HG02571 (cell line): ENCODE data around the gene CAPN11.

Experiments
- ATAC-seq: cut with Tn5 transposase; IDR thresholded peaks from one replicate; pipeline ENCODE4 v1.9.1; 2021; ENCODE audit warnings: mild to moderate bottlenecking, moderate library complexity; ENCODE audit not compliant: unreplicated experiment

Gene CAPN11

GRCh38 chr6:44158770-44159228 lies at the start of gene CAPN11:
TSS of gene CAPN11 (plus strand) at chr6:44158820. CDS start at chr6:44158849, 29 bp downstream.
- no peak for ATAC-seq

DNA sequence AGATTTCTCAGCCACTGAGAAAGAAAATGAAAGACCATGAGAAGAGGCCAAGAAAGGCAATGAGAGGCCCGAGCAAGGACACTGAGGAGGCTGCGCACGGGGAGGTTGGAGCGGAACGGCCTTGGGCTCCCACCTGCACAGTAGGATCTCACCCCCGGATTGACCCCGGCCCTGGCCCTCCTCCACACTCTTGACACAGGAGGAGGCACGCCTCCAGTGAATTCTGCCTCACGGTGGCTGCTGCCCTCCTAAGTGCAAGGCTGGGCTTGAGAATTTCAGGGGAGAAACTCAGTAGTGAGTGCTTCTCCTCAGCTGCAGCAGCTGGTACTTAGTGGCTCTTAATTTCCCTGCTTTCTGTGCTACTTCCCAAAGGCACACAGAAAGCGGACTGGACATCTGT lies 49.4 kb upstream of the CAPN11 start:
- no peak for ATAC-seq

DNA sequence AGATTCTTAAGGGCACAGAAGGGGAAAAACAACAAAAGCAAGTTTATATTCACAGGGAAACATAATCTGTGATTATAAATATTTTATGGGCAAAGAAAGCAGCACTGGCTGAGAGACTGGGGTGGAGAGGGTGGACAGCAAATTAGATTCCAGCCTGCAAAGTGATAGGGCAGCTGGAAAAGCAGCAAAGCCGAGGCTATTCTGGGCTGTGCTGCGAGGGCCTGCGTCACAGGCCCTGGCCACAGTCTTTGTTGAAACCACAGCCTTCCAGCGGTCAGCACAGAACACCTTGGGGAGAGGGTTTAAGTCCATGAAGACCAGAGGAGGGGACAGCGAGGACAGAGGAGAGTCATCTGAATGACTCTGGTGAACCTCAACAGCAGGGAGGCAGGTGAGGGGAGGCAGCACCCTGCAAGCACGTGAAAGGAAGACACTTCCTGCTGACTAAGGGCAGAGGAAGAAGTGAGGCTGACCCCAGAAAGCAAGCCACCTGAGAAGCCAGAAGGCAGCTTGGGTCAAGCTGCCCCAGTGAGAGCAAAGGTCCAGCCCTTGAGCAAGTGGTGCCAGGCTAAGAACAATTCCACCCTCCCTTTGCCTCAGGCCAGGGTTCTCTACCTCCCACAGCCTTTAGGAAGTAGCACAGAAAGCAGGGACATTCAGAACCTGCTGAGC lies 48.5 kb upstream of the CAPN11 start:
- no peak for ATAC-seq

- no peak for ATAC-seq
These were observed 47.7 kb upstream of the CAPN11 start for GRCh38 chr6:44110966-44111365.

GRCh38 chr6:44111434-44112417 lies 46.9 kb upstream of the CAPN11 start:
- no peak for ATAC-seq

GRCh38 chr6:44113414-44113813 lies 45.2 kb upstream of the CAPN11 start:
- ATAC-seq, result no peak

GRCh38 chr6:44115866-44116265 lies 42.8 kb upstream of the CAPN11 start:
- ATAC-seq, result no peak

GRCh38 chr6:44116641-44117382 lies 41.8 kb upstream of the CAPN11 start:
- no peak for ATAC-seq

DNA sequence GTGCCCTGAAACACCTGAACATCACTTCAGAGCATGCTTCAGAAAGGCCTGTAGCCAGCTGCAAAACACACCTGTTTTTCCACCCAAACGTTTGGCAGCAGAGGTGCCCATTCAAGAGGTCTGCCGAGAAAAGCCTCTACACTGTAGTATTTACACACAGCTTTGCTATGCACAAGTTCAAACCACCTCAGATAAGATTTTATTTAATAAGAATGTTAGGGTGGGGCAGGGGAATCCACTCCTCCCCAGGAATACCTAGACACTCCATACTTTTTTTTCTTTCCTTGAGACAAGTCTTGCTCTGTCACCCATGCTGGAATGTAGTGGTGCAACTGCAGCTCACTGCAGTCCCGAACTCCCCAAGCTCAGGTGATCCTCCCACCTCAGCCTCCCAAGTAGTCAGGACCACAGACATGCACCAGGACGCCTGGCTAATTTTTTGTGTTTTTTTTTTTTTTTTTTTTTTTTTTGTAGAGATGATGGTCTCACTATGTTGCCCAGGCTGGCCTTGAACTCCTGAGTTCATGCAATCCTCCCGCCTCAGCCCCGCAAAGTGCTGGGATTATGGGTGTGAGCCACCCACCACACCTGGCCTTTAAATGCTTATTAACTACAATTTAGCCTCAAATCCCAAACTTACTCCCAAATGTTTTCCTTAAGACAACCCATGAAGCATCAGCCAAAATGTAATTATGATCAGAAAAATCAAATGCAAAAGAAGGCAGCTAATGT lies 41.1 kb upstream of the CAPN11 start:
- no peak for ATAC-seq

DNA sequence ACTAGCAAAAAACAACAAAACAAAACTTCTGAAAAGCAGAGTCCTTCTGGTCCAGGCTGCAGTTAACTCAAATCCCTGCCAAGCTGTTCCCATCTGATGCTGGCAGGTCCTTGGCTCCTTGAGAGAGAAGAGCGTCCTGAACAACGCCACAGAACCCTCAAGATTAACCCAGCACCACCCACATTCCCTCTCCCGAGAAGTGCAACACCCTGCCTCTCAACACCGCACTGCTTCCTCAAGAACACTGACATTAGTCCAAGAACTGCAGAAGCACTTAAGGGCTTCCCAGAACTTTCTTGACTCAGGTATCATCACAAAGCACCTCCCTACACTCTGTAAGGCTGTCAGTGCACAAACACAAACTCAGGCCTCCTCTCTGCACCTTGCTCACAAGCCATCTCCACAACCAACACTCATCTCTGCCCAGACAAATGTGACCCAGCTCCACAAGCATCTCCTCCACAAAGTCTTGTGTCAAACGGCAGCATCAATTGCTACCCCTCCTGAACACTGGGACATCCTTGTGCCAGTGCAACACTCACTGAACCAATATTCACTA lies 38.8 kb upstream of the CAPN11 start:
- ATAC-seq, result no peak

DNA sequence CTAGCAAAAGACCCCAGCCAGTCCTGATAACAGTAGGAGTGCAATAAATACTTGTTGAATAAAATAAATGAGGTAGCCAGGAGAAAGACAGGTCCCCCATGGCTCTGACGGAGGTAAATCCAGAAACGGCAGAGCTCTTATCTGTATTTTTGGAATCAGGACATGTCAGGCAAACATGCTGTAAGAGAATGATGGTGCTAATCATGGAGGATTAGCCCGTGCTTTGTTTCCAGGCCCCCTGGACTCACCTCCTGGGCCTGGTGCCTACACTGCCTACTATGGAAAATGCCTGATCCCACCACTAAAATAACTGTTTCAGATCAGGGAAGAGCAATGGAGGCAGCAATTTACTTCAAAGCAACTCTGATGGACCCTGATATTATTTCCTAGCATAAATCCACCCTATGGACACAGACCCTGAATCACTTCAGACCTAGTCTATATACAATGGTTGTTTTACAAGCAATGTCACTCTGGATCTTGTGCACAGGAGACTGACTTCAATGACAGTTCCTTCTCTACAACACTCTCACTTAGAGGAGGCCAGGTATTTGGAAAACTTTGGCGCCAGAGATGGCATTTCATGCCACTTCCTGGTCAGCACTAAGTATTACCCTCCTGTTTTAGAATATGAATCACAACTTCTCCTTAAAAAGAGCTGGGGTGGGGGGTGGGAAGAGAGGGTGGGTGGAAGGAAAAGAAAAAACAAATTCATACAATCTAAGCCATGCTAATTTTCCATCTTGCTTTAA lies 37.8 kb upstream of the CAPN11 start:
- ATAC-seq, result no peak

DNA sequence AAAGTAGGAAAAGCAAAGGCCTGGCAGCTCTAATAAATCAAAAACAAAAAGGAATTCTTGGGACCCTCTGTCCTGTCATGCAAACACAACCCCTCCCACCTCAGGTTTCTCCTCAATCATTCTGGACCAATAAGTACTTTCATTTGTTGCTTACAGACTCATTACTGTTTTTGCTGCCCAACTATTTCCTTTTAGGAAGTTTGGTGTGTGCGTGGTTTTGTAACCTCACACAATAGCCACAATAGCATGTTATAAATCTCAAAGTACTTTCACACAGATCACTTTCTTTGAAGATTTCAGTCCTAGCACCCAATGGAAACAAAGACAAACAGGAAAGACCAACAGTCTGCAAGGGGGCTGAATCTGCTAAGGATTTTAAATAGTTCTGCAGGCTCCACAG lies 35.8 kb upstream of the CAPN11 start:
- ATAC-seq, result no peak

GRCh38 chr6:44123544-44123943 lies 35.1 kb upstream of the CAPN11 start:
- ATAC-seq, result no peak

DNA sequence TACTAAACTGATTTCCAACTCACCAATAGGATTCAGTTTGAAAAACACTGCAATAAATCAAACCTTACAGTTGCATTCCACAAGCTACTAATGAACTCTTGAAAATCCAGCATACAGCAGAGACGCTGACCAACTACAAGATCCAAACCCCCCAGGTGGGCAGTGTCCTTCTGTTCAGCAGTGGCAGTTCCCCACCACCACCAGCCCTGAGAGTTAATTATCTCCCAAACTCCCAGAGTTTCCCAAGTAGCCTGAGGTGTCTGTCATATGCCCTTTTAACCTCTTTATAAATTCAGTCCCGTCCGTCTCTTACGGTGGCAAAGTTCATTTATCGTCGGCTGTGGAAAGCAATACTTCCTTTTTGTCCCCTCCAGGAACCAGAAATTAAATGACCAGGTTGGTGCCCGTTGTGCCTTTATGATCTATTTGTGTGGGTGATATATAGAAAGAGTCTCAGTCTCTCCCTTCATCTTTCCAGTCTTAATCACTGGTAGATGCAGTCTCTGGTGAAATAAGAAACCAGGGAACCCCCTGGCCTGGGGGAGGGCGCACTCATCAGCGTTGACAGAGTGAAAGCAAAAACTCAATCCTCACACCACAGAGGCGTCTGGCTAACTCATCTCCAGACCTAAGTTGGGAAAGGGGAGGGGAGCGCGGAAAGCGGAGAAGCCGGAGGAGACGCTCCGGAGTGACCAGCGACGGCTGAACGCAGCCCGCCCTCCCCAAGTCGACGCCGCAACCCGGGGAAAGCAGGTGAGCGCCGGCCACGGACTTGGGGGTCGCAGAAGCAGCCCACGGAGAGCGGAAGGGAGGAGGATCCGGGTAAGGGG lies 32.1 kb upstream of the CAPN11 start:
- peak; percentile 44 for ATAC-seq

DNA sequence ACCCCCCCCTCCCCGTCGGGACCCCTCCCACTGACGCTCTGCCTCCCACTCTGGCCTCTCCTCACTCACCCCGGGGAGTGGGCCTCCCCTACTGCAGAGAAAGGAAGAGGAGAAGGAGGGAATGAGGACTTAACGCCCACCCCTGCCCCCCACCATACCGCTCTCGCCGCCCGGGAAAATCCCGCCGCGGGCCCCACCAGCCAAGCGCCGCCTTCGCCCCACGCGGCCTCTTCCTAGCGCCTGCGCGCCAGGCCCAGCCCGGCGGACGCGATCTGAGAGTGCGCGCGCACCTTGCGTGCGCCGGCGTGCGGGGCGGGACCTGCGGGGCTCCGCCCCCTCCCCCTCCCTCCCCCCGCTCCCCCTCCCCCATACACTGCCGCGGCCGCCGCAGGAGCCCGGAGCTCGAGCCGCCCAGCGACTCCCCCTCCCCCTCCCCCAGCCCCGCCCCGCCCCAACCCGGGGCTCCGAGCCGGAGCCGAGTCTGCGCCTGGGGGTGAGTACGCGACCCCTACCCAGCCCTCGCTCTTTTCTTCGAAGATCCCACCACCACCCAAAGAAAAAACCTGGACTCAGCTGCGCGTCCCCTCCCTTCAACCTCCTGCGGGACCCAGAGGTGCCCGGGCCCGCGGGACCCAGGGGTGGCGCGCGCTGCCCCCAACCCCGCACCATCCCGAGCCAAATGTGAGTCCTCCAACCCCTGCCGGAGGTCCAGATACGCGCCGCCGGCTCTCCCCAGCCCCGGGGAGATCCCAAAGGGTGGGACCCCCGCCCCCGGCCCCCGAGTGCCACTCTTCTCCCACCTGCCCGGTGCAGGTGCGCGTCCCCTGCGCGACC lies 31.2 kb upstream of the CAPN11 start, which contains the start of the genes MRPL14 and TMEM63B:
Gene MRPL14, minus strand, starts transcription at position 267 of the 834 bp plus-strand sequence. CDS start 10,841 bp downstream, outside the sequence.
Gene TMEM63B, plus strand, starts transcription at position 369 of the 834 bp plus-strand sequence. CDS start 7,031 bp downstream, outside the sequence.
- peak; percentile 67 for ATAC-seq

GRCh38 chr6:44128020-44128917 lies 30.4 kb upstream of the CAPN11 start:
- ATAC-seq, result no peak
